B cell (primary cell): ENCODE data around the gene C1R. TPM values are rescaled to one million over a fixed set of nuclear protein-coding genes. Genes with fewer than 3 reads are reported as not detected.

Experiments
- ATAC-seq: fragments of 200-7000 bp; cut with Tn5 transposase; one replicate; pipeline ENCODE4 v1.10.0; 2021; ENCODE audit warnings: low read depth, mild to moderate bottlenecking, moderate number of reproducible peaks, moderate library complexity
- CTCF ChIA-PET: fragments of 350-600 bp; sonication (Branson Sonifier 250); formaldehyde crosslinking; loops from one replicate; lab custom pipeline; 2021; ENCODE audit warnings: antibody characterized with exemption, inconsistent platforms; lab: Charles Lee
- POLR2A ChIA-PET: fragments of 350-600 bp; sonication (Branson Sonifier 250); formaldehyde crosslinking; loops from one replicate; lab custom pipeline; 2021; ENCODE audit warnings: antibody characterized with exemption; lab: Charles Lee
- DNase-seq: peaks from one replicate; pipeline ENCODE4 v3.0.0; 2013
- H2AFZ ChIP-seq: 2 replicates; pipeline ENCODE4 v1.6.1; 2012; ENCODE audit warnings: mild to moderate bottlenecking, low read depth, low read length; ENCODE audit not compliant: insufficient read depth, poor library complexity, severe bottlenecking
- H3K27ac ChIP-seq, 2 donors: 1 replicate in 1 of 2; 2 replicates in 1 of 2; pipeline ENCODE4 v1.5.1; 2012 to 2013; ENCODE audit warnings: low read length in 2 of 2, mild to moderate bottlenecking in 2 of 2, moderate library complexity in 1 of 2
- H3K27me3 ChIP-seq, 4 experiments: fragments of 200-600 bp in 1 of 4; sonication (generic) in 1 of 4; replicated peaks in 1 of 4; 1 replicate in 2 of 4; 2 replicates in 2 of 4; pipeline versions ENCODE4 v1.6.1 to v1.7.0; 2013 to 2016; ENCODE audit warnings: low read length in 3 of 4, mild to moderate bottlenecking in 2 of 4, mixed read lengths in 1 of 4, moderate library complexity in 1 of 4; ENCODE audit not compliant: insufficient read depth in 4 of 4, control insufficient read depth in 3 of 4; ENCODE audit errors: control extremely low read depth in 1 of 4
- H3K36me3 ChIP-seq, 2 experiments: replicated peaks in 1 of 2; 1 replicate in 1 of 2; 2 replicates in 1 of 2; pipeline versions ENCODE4 v1.6.1 to v1.7.1; 2013; ENCODE audit warnings: low read length in 1 of 2; ENCODE audit not compliant: insufficient read depth in 2 of 2, control insufficient read depth in 1 of 2; ENCODE audit errors: control extremely low read depth in 1 of 2, extremely low read depth in 1 of 2
- H3K4me1 ChIP-seq, 2 donors: fragments of 200-600 bp in 1 of 2; sonication (generic) in 1 of 2; 1 replicate in 1 of 2; 2 replicates in 1 of 2; pipeline versions ENCODE4 v1.5.1 to v1.6.1; 2013 to 2017; ENCODE audit warnings: low read length in 2 of 2; ENCODE audit not compliant: control insufficient read depth in 2 of 2, insufficient read depth in 2 of 2
- H3K4me2 ChIP-seq: replicated peaks from 2 replicates; pipeline ENCODE3; 2012; ENCODE audit warnings: mild to moderate bottlenecking, low read depth, low read length; ENCODE audit not compliant: poor library complexity, severe bottlenecking
- H3K4me3 ChIP-seq, 5 experiments: fragments of 200-600 bp in 1 of 5; sonication (generic) in 1 of 5; 1 replicate in 3 of 5; 2 replicates in 2 of 5; pipeline versions ENCODE4 v1.5.1 to v1.7.0; 2011 to 2016; ENCODE audit warnings: low read length in 4 of 5, mild to moderate bottlenecking in 4 of 5, low read depth in 2 of 5, control low read depth in 1 of 5, moderate library complexity in 1 of 5; ENCODE audit not compliant: insufficient read depth in 1 of 5; ENCODE audit errors: control extremely low read depth in 1 of 5, extremely low read depth in 1 of 5
- H3K79me2 ChIP-seq: fragments of 200-600 bp; sonication (generic); one replicate; pipeline ENCODE4 v1.6.0; 2016; ENCODE audit warnings: low read length; ENCODE audit not compliant: control insufficient read depth, insufficient read depth
- H3K9ac ChIP-seq: fragments of 200-600 bp; sonication (generic); 2 replicates; pipeline ENCODE4 v1.6.1; 2017; ENCODE audit warnings: mild to moderate bottlenecking, low read length, moderate library complexity
- H3K9me3 ChIP-seq, 3 donors: one replicate each; pipeline versions ENCODE4 v1.6.1 to v1.7.1; 2013; ENCODE audit warnings: low read length in 2 of 3; ENCODE audit not compliant: control insufficient read depth in 2 of 3, insufficient read depth in 1 of 3; ENCODE audit errors: control extremely low read depth in 1 of 3
- H4K20me1 ChIP-seq: 2 replicates; pipeline ENCODE4 v1.6.0; 2012; ENCODE audit warnings: mild to moderate bottlenecking, low read length; ENCODE audit not compliant: insufficient read depth, control insufficient read depth, poor library complexity, severe bottlenecking
- H3K27ac Mint-ChIP-seq: one replicate; pipeline ENCODE4 v1.8.0; 2021; ENCODE audit warnings: mixed read lengths
- H3K27me3 Mint-ChIP-seq: one replicate; pipeline ENCODE4 v1.8.0; 2021; ENCODE audit warnings: mixed read lengths
- H3K4me1 Mint-ChIP-seq: one replicate; pipeline ENCODE4 v1.8.0; 2021; ENCODE audit warnings: mixed read lengths
- H3K4me3 Mint-ChIP-seq: one replicate; pipeline ENCODE4 v1.8.0; 2021; ENCODE audit warnings: mixed read lengths
- H3K9me3 Mint-ChIP-seq: one replicate; pipeline ENCODE4 v1.8.0; 2022; ENCODE audit warnings: mixed read lengths; ENCODE audit not compliant: insufficient read depth
- CTCF ChIP-seq: fragments of 200-600 bp; IDR thresholded peaks from one replicate; pipeline ENCODE4 v1.8.0; 2022; ENCODE audit warnings: antibody characterized with exemption, mild to moderate bottlenecking
- EZH2 ChIP-seq: IDR thresholded peaks from 2 replicates; pipeline ENCODE4 v1.6.1; 2012; ENCODE audit warnings: borderline replicate concordance, low read depth, mild to moderate bottlenecking, moderate library complexity, low read length; ENCODE audit not compliant: insufficient read depth, poor library complexity, severe bottlenecking
- WGBS: methylation state at CpG from one replicate; pipeline ENCODE4 v1.1.5; 2013; ENCODE audit warnings: missing lambda C conversion rate; ENCODE audit not compliant: insufficient coverage; 5-methylcytosine and 5-hydroxymethylcytosine counted together
- intact Hi-C: fragments of 100-400 bp; cut with micrococcal nuclease; formaldehyde crosslinking; loops from one replicate; pipeline ENCODE4 v1.10.0; 2022
- polyA plus RNA-seq: library from polyadenylated mRNA; depleted of rRNA; stranded (reverse); fragments of >200 nt; gene quantifications from 2 replicates; pipeline ENCODE4 v1.2.3, GENCODE V29; 2012
- total RNA-seq, 2 donors: library from RNA; stranded (reverse); fragments of 120-200 nt in 1 of 2; gene quantifications; 1 replicate in 1 of 2; 2 replicates in 1 of 2; pipeline versions ENCODE4 v1.2.3 to v1.2.4, GENCODE V29; 2013 to 2022

The C1R gene
- total and polyA plus RNA-seq, 2 donors (not counting 1 experiment from before 2014, with no cell fraction given), result 1.5 to 2.0 TPM

GRCh38 chr12:7064516-7064915 lies 27.7 kb downstream of the C1R start:
- ATAC-seq (no peak), DNase-seq (no peak)
- Histone ChIP-seq H3K4me3 (no peak overlapping the region), H3K79me2 (no peaks in the 10 kb centered on the region), H4K20me1 (no peaks in the 10 kb centered on the region), H3K9me3 (no peaks in the 10 kb centered on the region), H3K27me3 (peaks cover 0 to 3% (median 0%) of the 10 kb centered on the region in 4 experiments), H3K4me2 (no peak overlapping the region), H2AFZ (no peak overlapping the region), H3K9ac (no peak overlapping the region), H3K36me3 (no peaks in the 10 kb centered on the region), H3K27ac (no peak overlapping the region), H3K4me1 (no peaks in the 10 kb centered on the region)
- no CpG with 5 or more reads among the region's 3 CpGs for WGBS
- ChIA-PET POLR2A (no interaction called here), CTCF (interaction anchor here (1.3 kb wide), 1 partner anchor 49 kb away, joined by 3 read pairs; no protein-coding TSS in a partner anchor)
- Mint-ChIP-seq H3K27me3 (peaks cover 33% of the 10 kb centered on the region), H3K4me3 (no peak overlapping the region), H3K9me3 (no peaks in the 10 kb centered on the region), H3K4me1 (no peaks in the 10 kb centered on the region), H3K27ac (no peak overlapping the region)
- no peak for TF ChIP-seq EZH2
- no peak for TF ChIP-seq CTCF
- intact Hi-C loops, result no loop called here

GRCh38 chr12:7061596-7061995 lies 30.6 kb downstream of the C1R start:
- no peak overlapping the region for H3K27ac ChIP-seq
- peaks cover 0 to 6% (median 0%) of the 10 kb centered on the region in 4 experiments for H3K27me3 ChIP-seq
- no peaks in the 10 kb centered on the region for H4K20me1 ChIP-seq
- ChIA-PET POLR2A (no interaction called here), CTCF (no interaction called here)
- ATAC-seq (no peak), DNase-seq (no peak)
- Mint-ChIP-seq H3K9me3 (no peaks in the 10 kb centered on the region), H3K4me1 (no peaks in the 10 kb centered on the region), H3K4me3 (no peak overlapping the region), H3K27me3 (peaks cover 38% of the 10 kb centered on the region), H3K27ac (no peak overlapping the region)
- no peaks in the 10 kb centered on the region for H3K9me3 ChIP-seq
- TF ChIP-seq EZH2 (no peak), CTCF (no peak)
- intact Hi-C loops, result no loop called here
- H3K79me2 ChIP-seq, result no peaks in the 10 kb centered on the region
- H2AFZ ChIP-seq, result no peak overlapping the region
- H3K9ac ChIP-seq, result no peak overlapping the region
- H3K36me3 ChIP-seq, result no peaks in the 10 kb centered on the region
- H3K4me3 ChIP-seq, result no peak overlapping the region
- H3K4me1 ChIP-seq, result no peaks in the 10 kb centered on the region
- H3K4me2 ChIP-seq, result no peak overlapping the region
- 100% methylated on average over 7 of the region's 7 CpGs for WGBS
